ENCODE data around the gene AEBP2.
"Not testable (repeated sequence)": the region's sequence is repeated elsewhere in the genome, so short reads cannot be mapped to it uniquely, and the experiment has no call there.

AEBP2 gene

GRCh38 chr12:19453961-19454360 lies 14.7 kb downstream of the AEBP2 start:
- peaks cover 39 to 74% of the 10 kb centered on the region in 2 donors for H3K4me1 Mint-ChIP-seq (ENCODE audit: low read depth in 2 of 2)
- ATAC-seq (replicated peaks) = no peak
- H3K36me3 Mint-ChIP-seq (ENCODE audit: insufficient read depth) = peaks cover 3% of the 10 kb centered on the region
- H3K27me3 Mint-ChIP-seq = no peaks in the 10 kb centered on the region
- no peak for DNase-seq
- no peaks in the 10 kb centered on the region for H3K9me3 Mint-ChIP-seq
- no peak overlapping the region for H3K4me3 Mint-ChIP-seq
- H3K27ac Mint-ChIP-seq = peak overlapping the region; percentile 46 to 75

GRCh38 chr12:19454837-19455236 lies 15.5 kb downstream of the AEBP2 start:
- peaks cover 3% of the 10 kb centered on the region for H3K36me3 Mint-ChIP-seq (ENCODE audit: insufficient read depth)
- H3K4me3 Mint-ChIP-seq = no peak overlapping the region
- H3K27ac Mint-ChIP-seq = peak overlapping the region in 1 of 2 donors; percentile 75
- peaks cover 38 to 70% of the 10 kb centered on the region in 2 donors for H3K4me1 Mint-ChIP-seq (ENCODE audit: low read depth in 2 of 2)
- ATAC-seq (replicated peaks) (no peak), DNase-seq (no peak)
- H3K9me3 Mint-ChIP-seq = no peaks in the 10 kb centered on the region
- H3K27me3 Mint-ChIP-seq = no peaks in the 10 kb centered on the region

DNA sequence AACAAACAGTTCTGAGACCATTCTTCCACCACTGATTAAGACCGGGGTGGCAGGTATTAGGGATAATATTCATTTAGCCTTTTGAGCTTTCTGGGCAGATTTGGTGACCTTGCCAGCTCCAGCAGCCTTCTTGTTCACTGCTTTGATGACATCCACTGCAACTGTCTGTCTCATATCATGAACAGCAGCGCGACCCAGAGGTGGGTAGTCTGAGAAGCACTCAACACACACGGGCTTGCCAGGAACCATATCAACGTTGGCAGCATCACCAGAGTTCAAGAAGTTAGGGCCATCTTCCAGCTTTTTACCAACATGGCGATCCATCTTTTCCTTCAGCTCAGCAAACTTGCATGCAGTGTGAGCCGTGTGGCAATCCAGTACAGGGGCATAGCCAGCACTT lies 16.9 kb downstream of the AEBP2 start:
- Mint-ChIP-seq H3K36me3 (ENCODE audit: insufficient read depth) (peaks cover 4% of the 10 kb centered on the region), H3K27me3 (no peaks in the 10 kb centered on the region), H3K27ac (no peak overlapping the region), H3K9me3 (no peaks in the 10 kb centered on the region), H3K4me3 (no peak overlapping the region), H3K4me1 (ENCODE audit: low read depth in 2 of 2) (peaks cover 42 to 57% of the 10 kb centered on the region in 2 donors)
- ATAC-seq (replicated peaks) (no peak), DNase-seq (no peak)

GRCh38 chr12:19457561-19457960 lies 18.3 kb downstream of the AEBP2 start:
- Mint-ChIP-seq H3K36me3 (ENCODE audit: insufficient read depth) (peaks cover 2% of the 10 kb centered on the region), H3K27me3 (no peaks in the 10 kb centered on the region), H3K9me3 (no peaks in the 10 kb centered on the region), H3K4me1 (ENCODE audit: low read depth in 2 of 2) (peaks cover 36 to 55% of the 10 kb centered on the region in 2 donors), H3K27ac (peak overlapping the region in 1 of 2 donors; percentile 11), H3K4me3 (no peak overlapping the region)
- ATAC-seq (replicated peaks) = no peak
- DNase-seq = no peak

DNA sequence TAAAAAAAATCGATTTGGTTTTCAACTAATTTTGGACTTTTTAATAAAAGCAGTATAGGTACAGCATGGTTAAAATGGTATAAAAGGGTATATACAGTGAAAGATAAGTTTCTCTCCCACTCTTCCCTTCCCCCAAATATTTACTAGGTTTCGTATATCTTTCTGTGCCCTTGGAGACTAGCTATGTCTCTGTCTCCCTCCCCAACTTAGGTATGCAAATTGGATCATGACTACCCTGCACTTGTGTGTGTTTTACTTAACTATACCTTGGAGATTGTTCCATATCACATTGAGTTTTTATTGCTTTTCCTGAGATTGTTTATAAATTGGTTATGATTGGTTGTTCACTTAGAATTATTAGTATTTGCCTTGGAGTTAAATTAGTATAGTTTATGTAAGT lies 19.4 kb downstream of the AEBP2 start:
- Mint-ChIP-seq H3K4me3 (no peak overlapping the region), H3K4me1 (ENCODE audit: low read depth in 2 of 2) (peaks cover 35 to 53% of the 10 kb centered on the region in 2 donors), H3K27me3 (no peaks in the 10 kb centered on the region), H3K9me3 (no peaks in the 10 kb centered on the region), H3K27ac (peak overlapping the region; percentile 2 to 35), H3K36me3 (ENCODE audit: insufficient read depth) (peaks cover 10% of the 10 kb centered on the region)
- ATAC-seq (replicated peaks) (no peak), DNase-seq (no peak)

- no peak for DNase-seq
- peaks cover 27 to 37% of the 10 kb centered on the region in 2 donors for H3K4me1 Mint-ChIP-seq (ENCODE audit: low read depth in 2 of 2)
- ATAC-seq (replicated peaks) = no peak
- H3K4me3 Mint-ChIP-seq = no peak overlapping the region
- H3K27me3 Mint-ChIP-seq = no peaks in the 10 kb centered on the region
- H3K27ac Mint-ChIP-seq = peak overlapping the region in 1 of 2 donors; percentile 83
- H3K36me3 Mint-ChIP-seq (ENCODE audit: insufficient read depth) = peaks cover 36% of the 10 kb centered on the region
- H3K9me3 Mint-ChIP-seq = no peaks in the 10 kb centered on the region
Observed at GRCh38 chr12:19461999-19462398, 22.7 kb downstream of the AEBP2 start.

DNA sequence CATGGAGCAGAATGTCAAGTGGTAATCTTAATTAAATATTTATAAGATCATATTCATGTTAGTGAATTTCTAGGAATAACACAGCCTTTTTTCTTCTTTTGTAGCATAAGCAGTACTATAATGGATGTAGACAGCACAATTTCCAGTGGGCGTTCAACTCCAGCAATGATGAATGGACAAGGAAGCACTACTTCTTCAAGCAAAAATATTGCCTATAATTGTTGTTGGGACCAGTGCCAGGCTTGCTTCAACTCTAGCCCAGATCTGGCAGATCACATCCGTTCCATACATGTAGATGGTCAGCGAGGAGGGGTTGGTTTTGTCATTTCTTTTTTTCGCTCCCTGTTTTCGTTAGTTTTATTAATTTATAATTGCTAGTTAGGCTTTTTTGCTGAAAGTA lies 23.1 kb downstream of the AEBP2 start:
- no peak for ATAC-seq (replicated peaks)
- peaks cover 24 to 34% of the 10 kb centered on the region in 2 donors for H3K4me1 Mint-ChIP-seq (ENCODE audit: low read depth in 2 of 2)
- peaks cover 41% of the 10 kb centered on the region for H3K36me3 Mint-ChIP-seq (ENCODE audit: insufficient read depth)
- H3K27me3 Mint-ChIP-seq = no peaks in the 10 kb centered on the region
- H3K4me3 Mint-ChIP-seq = no peak overlapping the region
- peak overlapping the region in 1 of 2 donors; percentile 83 for H3K27ac Mint-ChIP-seq
- no peaks in the 10 kb centered on the region for H3K9me3 Mint-ChIP-seq
- no peak for DNase-seq

- Mint-ChIP-seq H3K9me3 (no peaks in the 10 kb centered on the region), H3K27ac (peak overlapping the region in 1 of 2 donors; percentile 52), H3K4me3 (no peak overlapping the region), H3K36me3 (ENCODE audit: insufficient read depth) (peaks cover 45% of the 10 kb centered on the region), H3K4me1 (ENCODE audit: low read depth in 2 of 2) (peaks cover 16 to 33% of the 10 kb centered on the region in 2 donors), H3K27me3 (no peaks in the 10 kb centered on the region)
- ATAC-seq (replicated peaks) (no peak), DNase-seq (no peak)
Observed at GRCh38 chr12:19464192-19464580, 24.9 kb downstream of the AEBP2 start.

- no peaks in the 10 kb centered on the region for H3K27me3 Mint-ChIP-seq
- H3K4me1 Mint-ChIP-seq (ENCODE audit: low read depth in 2 of 2) = peaks cover 11 to 30% of the 10 kb centered on the region in 2 donors
- H3K9me3 Mint-ChIP-seq = no peaks in the 10 kb centered on the region
- H3K27ac Mint-ChIP-seq = peak overlapping the region; percentile 44 to 74
- no peak for ATAC-seq (replicated peaks)
- H3K36me3 Mint-ChIP-seq (ENCODE audit: insufficient read depth) = peaks cover 49% of the 10 kb centered on the region
- DNase-seq = no peak
- no peak overlapping the region for H3K4me3 Mint-ChIP-seq
Observed at GRCh38 chr12:19465711-19466110, 26.4 kb downstream of the AEBP2 start.

DNA sequence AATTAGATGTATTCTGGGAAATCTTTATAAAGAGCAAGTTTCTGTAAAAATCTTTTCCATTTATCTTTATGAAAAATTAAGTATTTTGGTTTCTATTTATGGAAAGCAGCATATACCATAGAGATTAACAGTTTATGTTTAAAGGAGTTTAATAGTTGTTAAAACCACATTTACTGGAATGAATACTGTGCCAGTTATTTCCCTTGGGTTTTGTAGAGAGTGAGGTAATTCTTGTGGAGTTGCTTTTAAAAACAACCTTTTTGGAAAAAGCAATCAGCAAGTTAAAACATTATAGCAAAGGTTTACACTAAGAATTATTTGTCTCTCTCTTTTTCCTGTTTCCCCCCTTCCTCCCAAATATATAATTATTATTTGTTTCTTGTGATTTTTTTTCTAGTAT lies 34.9 kb downstream of the AEBP2 start:
- Mint-ChIP-seq H3K4me3 (no peak overlapping the region), H3K4me1 (ENCODE audit: low read depth in 2 of 2) (peaks cover 25 to 53% of the 10 kb centered on the region in 2 donors)

GRCh38 chr12:19475884-19476505 lies 36.7 kb downstream of the AEBP2 start:
- H3K4me1 Mint-ChIP-seq (ENCODE audit: low read depth in 2 of 2) = peaks cover 23 to 49% of the 10 kb centered on the region in 2 donors
- H3K27me3 Mint-ChIP-seq = not testable (repeated sequence)

More for the DNA sequence above, 34.9 kb downstream of the AEBP2 start:
- Mint-ChIP-seq H3K27ac (no peak overlapping the region), H3K9me3 (no peaks in the 10 kb centered on the region), H3K36me3 (ENCODE audit: insufficient read depth) (peaks cover 32% of the 10 kb centered on the region), H3K27me3 (no peaks in the 10 kb centered on the region)
- no peak for DNase-seq
- ATAC-seq (replicated peaks) = no peak

GRCh38 chr12:19477071-19477470 lies 37.8 kb downstream of the AEBP2 start:
- DNase-seq (no peak), ATAC-seq (replicated peaks) (no peak)
- H3K36me3 Mint-ChIP-seq (ENCODE audit: insufficient read depth) = peaks cover 42% of the 10 kb centered on the region
- no peaks in the 10 kb centered on the region for H3K27me3 Mint-ChIP-seq
- peaks cover 26 to 52% of the 10 kb centered on the region in 2 donors for H3K4me1 Mint-ChIP-seq (ENCODE audit: low read depth in 2 of 2)
- H3K9me3 Mint-ChIP-seq = no peaks in the 10 kb centered on the region
- no peak overlapping the region for H3K4me3 Mint-ChIP-seq
- peak overlapping the region in 1 of 2 donors; percentile 59 for H3K27ac Mint-ChIP-seq

More at GRCh38 chr12:19475884-19476505, 36.7 kb downstream of the AEBP2 start:
- not testable (repeated sequence) for DNase-seq; ATAC-seq (replicated peaks); H3K4me3 Mint-ChIP-seq; H3K9me3 Mint-ChIP-seq
- peaks cover 36% of the 10 kb centered on the region for H3K36me3 Mint-ChIP-seq (ENCODE audit: insufficient read depth)
- H3K27ac Mint-ChIP-seq = peak overlapping the region in 1 of 2 donors; percentile 11

- H3K27ac Mint-ChIP-seq = peak overlapping the region; percentile 67 to 76
Observed at GRCh38 chr12:19480459-19480858, 41.2 kb downstream of the AEBP2 start.

GRCh38 chr12:19482036-19482435 lies 42.7 kb downstream of the AEBP2 start:
- H3K36me3 Mint-ChIP-seq (ENCODE audit: insufficient read depth) = peaks cover 34% of the 10 kb centered on the region
- peak overlapping the region; percentile 69 to 74 for H3K4me3 Mint-ChIP-seq
- DNase-seq = no peak
- no peaks in the 10 kb centered on the region for H3K9me3 Mint-ChIP-seq
- H3K27me3 Mint-ChIP-seq = no peaks in the 10 kb centered on the region
- peak overlapping the region; percentile 91 to 97 for H3K27ac Mint-ChIP-seq
- no peak for ATAC-seq (replicated peaks)
- peaks cover 51 to 76% of the 10 kb centered on the region in 2 donors for H3K4me1 Mint-ChIP-seq (ENCODE audit: low read depth in 2 of 2)

More at GRCh38 chr12:19480459-19480858, 41.2 kb downstream of the AEBP2 start:
- Mint-ChIP-seq H3K4me3 (no peak overlapping the region), H3K4me1 (ENCODE audit: low read depth in 2 of 2) (peaks cover 43 to 74% of the 10 kb centered on the region in 2 donors), H3K36me3 (ENCODE audit: insufficient read depth) (peaks cover 28% of the 10 kb centered on the region), H3K27me3 (no peaks in the 10 kb centered on the region), H3K9me3 (no peaks in the 10 kb centered on the region)
- no peak for DNase-seq
- no peak for ATAC-seq (replicated peaks)

Measured in effector memory CD8-positive, alpha-beta T cell (primary cell).